ENCODE data around the gene EML3.

DNA sequence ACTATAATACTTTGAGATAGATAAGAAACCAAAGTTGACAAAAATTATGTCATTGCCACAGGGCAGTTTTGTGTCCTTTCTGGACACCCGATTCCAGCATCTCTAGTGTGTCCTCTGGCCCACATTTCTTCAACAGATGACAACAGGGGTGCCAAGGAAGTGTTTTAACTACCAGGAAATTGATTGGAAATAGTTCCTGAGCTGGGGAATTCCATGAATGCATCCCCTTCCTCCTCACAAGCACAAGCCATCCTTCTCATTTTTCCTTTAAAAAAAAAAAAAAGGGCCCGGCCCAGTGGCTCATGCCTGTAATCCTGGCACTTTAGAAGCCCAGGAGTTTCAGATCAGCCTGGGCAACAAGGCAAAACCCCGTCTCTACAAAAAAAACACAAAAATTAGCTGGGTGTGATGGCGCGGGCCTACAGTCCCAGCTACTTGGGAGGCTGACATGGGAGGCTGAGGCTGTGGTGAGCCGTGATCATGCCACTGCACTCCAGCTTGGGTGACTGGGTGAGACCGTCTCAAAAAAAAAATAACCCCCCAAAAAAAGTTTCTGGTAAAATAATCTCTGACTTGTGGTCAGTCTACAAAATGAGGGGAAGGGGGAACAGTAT lies 10.0 kb upstream of the EML3 start:
- no peak for TF ChIP-seq TAF1 (IDR thresholded peaks at IDR 0.05; ENCODE audit: borderline replicate concordance, low read depth, low read length)
- TF ChIP-seq POLR2A (IDR thresholded peaks at IDR 0.05; ENCODE audit: low read depth, low read length): no peak

Measured in GM12892 (cell line).